ENCODE data around the gene PELI3.

PELI3 gene

DNA sequence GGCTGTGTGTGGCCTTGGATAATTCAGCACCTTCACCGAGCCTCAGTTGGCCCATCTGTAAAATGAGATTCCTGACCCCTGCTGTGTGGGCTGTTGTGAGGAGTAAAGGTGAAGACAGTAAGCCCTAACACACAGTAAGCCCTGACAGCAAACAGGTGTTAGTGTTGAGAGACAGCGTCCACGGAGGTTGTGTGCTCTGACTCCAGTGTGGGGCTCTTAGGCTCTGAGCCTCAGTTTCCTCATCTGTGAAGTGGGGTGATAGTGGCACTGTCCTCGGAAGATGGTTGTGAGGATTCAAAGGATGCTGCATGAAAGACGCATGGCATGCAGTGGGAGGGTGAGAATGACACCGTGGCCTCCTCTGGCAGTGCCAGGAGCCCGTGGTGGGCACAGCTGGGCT, 27.8 kb downstream of the PELI3 start:
- no peak for TF ChIP-seq CTCF (IDR thresholded peaks at IDR 0.05)

DNA sequence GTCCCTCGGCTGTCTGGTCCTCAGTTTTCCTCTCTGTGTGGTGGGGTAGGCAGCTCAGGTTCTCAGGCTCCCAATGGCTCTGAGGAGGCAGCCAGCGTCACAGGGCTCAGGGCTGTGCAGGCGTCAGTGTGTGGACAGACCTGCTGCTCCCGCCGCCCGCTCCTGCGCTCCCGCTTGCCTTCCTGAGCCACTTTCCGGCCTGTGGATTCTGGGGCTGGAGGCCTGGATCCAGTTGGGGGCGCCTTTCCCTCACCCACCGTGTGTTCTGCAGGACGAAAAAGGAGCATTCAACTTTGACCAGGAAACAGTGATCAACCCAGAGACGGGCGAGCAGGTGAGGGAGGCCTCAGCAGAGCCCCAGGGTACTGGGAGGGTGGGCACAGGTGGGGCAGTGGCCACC, 28.2 kb downstream of the PELI3 start:
- no peak for TF ChIP-seq CTCF (IDR thresholded peaks at IDR 0.05)

DNA sequence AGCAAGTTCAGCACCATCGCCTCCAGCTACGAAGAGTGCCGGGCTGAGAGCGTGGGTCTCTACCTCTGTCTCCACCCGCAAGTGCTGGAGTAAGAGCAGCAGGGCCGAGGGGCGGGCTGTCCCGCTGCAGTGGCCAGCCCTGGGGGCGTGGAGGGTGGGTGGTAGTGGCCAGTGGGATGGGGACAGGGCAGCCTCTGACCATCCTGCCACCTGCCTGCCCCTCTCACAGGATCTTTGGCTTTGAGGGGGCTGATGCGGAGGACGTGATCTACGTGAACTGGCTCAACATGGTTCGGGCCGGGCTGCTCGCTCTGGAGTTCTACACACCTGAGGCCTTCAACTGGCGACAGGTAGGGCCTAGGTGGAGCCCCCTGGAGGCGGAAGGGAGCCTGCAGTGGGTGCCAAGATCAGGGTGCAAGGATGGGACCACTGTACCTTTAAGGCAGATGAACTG, 28.7 kb downstream of the PELI3 start:
- TF ChIP-seq CTCF (IDR thresholded peaks at IDR 0.05), result peak; percentile 41

- TF ChIP-seq CTCF (IDR thresholded peaks at IDR 0.05), result no peak
Measured at GRCh38 chr11:66497206-66497605, 30.5 kb downstream of the PELI3 start.

DNA sequence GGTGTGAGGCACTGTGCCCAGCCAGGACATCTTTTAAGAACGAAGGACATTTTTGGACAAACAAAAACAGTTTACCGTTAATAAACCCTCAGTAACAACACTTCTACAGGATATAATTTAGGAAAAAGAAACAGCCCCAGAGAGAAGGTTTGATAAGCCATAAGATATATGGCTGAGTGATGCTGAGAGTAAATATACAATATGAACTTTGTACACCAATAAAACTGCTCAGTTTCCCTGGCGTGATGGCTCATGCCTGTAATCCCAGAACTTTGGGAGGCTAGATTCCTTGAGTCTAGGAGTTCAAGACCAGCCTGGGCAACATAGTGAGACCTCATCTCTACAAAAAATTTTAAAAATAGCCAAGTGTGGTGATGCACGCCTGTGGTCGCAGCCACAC, 31.8 kb downstream of the PELI3 start:
- no peak for TF ChIP-seq CTCF (IDR thresholded peaks at IDR 0.05)

DNA sequence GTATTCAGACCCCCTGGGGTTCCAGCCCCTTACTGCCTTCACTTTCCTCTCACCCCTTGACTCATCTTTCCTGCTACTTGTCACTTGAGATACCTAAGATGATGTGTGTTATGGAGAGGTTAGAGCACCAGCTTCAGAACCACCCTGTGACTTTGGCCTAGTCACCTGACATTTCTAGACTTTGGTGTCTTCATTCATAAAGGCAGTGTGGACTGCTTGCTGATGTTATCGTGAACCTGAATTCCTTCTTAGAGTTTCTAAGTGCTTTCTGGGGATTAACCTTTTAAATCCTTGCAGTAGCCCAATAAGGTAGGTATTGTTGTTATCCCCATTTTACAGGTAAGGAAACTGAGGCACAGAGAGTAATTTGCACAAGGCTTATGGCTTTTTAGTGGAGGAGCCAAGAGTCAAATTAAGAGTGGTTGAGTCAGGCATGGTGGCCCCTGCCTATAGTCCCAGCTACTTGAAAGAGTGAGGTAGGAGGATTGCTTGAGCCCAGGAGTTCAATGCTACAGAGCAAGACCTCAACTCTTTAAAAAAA, 38.6 kb downstream of the PELI3 start:
- no peak for TF ChIP-seq CTCF (IDR thresholded peaks at IDR 0.05)

DNA sequence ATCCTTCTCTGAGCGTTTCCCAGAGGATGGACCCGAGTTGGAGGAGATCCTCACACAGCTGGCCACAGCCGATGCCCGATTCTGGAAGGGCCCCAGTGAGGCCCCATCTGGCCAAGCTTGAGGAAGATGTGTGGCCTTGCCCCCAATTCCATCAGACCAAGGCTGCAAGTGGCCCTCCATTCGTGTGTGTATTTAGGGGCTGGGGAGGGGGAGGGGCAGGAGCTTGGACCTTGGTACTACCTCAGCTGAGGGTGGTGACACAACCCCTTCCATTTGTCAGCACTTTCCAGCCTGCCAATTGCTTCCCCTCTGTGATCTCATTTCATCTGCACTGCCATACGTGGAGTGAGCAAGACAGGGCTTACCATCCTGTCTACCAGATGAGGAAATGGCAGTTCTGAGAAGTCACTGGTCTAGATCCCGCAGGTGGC, 42.4 kb downstream of the PELI3 start:
- no peak for TF ChIP-seq CTCF (IDR thresholded peaks at IDR 0.05)

Data from LNCAP (cell line).